HCT116 (cell line): ENCODE data around the gene LAPTM4A. TPM values are rescaled to one million over a fixed set of nuclear protein-coding genes. Genes with fewer than 3 reads are reported as not detected.

ENCODE experiments used
- ATAC-seq: fragments of 200-7000 bp; cut with Tn5 transposase; 2 replicates; pipeline ENCODE4 v1.9.1; 2020; ENCODE audit warnings: mild to moderate bottlenecking, moderate library complexity
- BruUV-seq: library from RNA; stranded (reverse); fragments of 400-500 nt; replicated peaks from 2 replicates; lab custom pipeline; 2021; lab: Mats Ljungman, UMichigan
- CTCF ChIA-PET: fragments of 300-600 bp; sonication (Branson Sonifier 250); formaldehyde crosslinking; loops from one replicate; lab custom pipeline; 2021; ENCODE audit warnings: antibody characterized with exemption; lab: Charles Lee
- POLR2A ChIA-PET: fragments of 300-600, 350-600 bp; sonication (Branson Sonifier 250); formaldehyde crosslinking; loops from one replicate; lab custom pipeline; 2021; ENCODE audit warnings: antibody characterized with exemption; lab: Charles Lee
- RAD21 ChIA-PET, 2 experiments: fragments of 300-600 bp; sonication (Branson Sonifier 250); formaldehyde crosslinking; loops; one replicate each; lab custom pipeline; 2023; ENCODE audit warnings: low total read pairs in 2 of 2; ENCODE audit not compliant: uncharacterized antibody in 2 of 2, unreplicated experiment in 2 of 2, low non-redundant PET in 1 of 2; lab: Charles Lee
- DNase-seq: peaks from one replicate; pipeline ENCODE4 v3.0.0-alpha.2; 2010; ENCODE audit warnings: low read depth, low spot score
- H2AFZ ChIP-seq: fragments of 200-600 bp; shearing (Covaris generic), sonication (generic); 2 replicates; pipeline ENCODE4 v1.6.1; 2017; ENCODE audit warnings: low read depth, mixed run types, mixed read lengths, antibody characterized with exemption, low read length; ENCODE audit not compliant: poor library complexity, severe bottlenecking
- H3K27ac ChIP-seq: 2 replicates; pipeline ENCODE4 v1.5.1; 2012; ENCODE audit warnings: low read depth, low read length
- H3K27me3 ChIP-seq: fragments of 200-600 bp; sonication (generic); 2 replicates; pipeline ENCODE4 v1.6.1; 2016; ENCODE audit warnings: mixed run types, low read length, mixed read lengths; ENCODE audit not compliant: insufficient read depth
- H3K36me3 ChIP-seq, 2 experiments: fragments of 200-500 bp in 1 of 2; fragments of 200-600 bp in 1 of 2; sonication (Bioruptor generic) in 1 of 2; sonication (generic) in 1 of 2; 2 replicates each; pipeline versions ENCODE4 v1.5.1 to v1.6.1; 2014 to 2016; ENCODE audit warnings: low read length in 2 of 2, inconsistent platforms in 1 of 2, mixed read lengths in 1 of 2, mixed run types in 1 of 2; ENCODE audit not compliant: insufficient read depth in 2 of 2, control insufficient read depth in 1 of 2
- H3K4me1 ChIP-seq, 2 experiments: fragments of 200-600 bp in 1 of 2; sonication (generic) in 1 of 2; 2 replicates each; pipeline versions ENCODE4 v1.5.1 to v1.6.1; 2012 to 2017; ENCODE audit warnings: low read length in 2 of 2, inconsistent platforms in 1 of 2, mild to moderate bottlenecking in 1 of 2, mixed read lengths in 1 of 2, mixed run types in 1 of 2, moderate library complexity in 1 of 2; ENCODE audit not compliant: insufficient read depth in 2 of 2, control insufficient read depth in 1 of 2
- H3K4me2 ChIP-seq: fragments of 200-600 bp; sonication (generic); 2 replicates; pipeline ENCODE4 v1.6.1; 2017; ENCODE audit warnings: mixed run types, low read length, mixed read lengths
- H3K4me3 ChIP-seq, 2 experiments: fragments of 200-600 bp in 1 of 2; sonication (generic) in 1 of 2; replicated peaks in 1 of 2; 2 replicates each; pipeline ENCODE4 v1.5.1; 2011 to 2016; ENCODE audit warnings: low read length in 2 of 2, control low read depth in 1 of 2, low read depth in 1 of 2, mild to moderate bottlenecking in 1 of 2, mixed read lengths in 1 of 2, mixed run types in 1 of 2
- H3K79me2 ChIP-seq: fragments of 200-600 bp; sonication (generic); 2 replicates; pipeline ENCODE4 v1.6.1; 2017; ENCODE audit warnings: mild to moderate bottlenecking, mixed run types, low read length, moderate library complexity, mixed read lengths; ENCODE audit not compliant: insufficient read depth
- H3K9ac ChIP-seq: fragments of 200-600 bp; sonication (generic); 2 replicates; pipeline ENCODE4 v1.6.1; 2016; ENCODE audit warnings: low read length, mixed read lengths
- H3K9me2 ChIP-seq: fragments of 200-600 bp; sonication (generic), shearing (Covaris generic); 2 replicates; pipeline ENCODE4 v1.6.1; 2017; ENCODE audit warnings: mixed run types, mild to moderate bottlenecking, moderate library complexity; ENCODE audit not compliant: insufficient read depth
- H3K9me3 ChIP-seq, 2 experiments: fragments of 200-500 bp in 1 of 2; fragments of 200-600 bp in 1 of 2; sonication (Bioruptor generic) in 1 of 2; sonication (generic) in 1 of 2; 2 replicates each; pipeline ENCODE4 v1.6.1; 2014 to 2017; ENCODE audit warnings: low read length in 2 of 2, mixed read lengths in 2 of 2, inconsistent platforms in 1 of 2, low read depth in 1 of 2, mild to moderate bottlenecking in 1 of 2, mixed run types in 1 of 2, moderate library complexity in 1 of 2; ENCODE audit not compliant: control insufficient read depth in 1 of 2, insufficient read depth in 1 of 2
- H4K20me1 ChIP-seq: fragments of 200-600 bp; sonication (generic), shearing (Covaris generic); 2 replicates; pipeline ENCODE4 v1.6.1; 2017; ENCODE audit warnings: mixed run types, mild to moderate bottlenecking, moderate library complexity; ENCODE audit not compliant: insufficient read depth
- CBX3 ChIP-seq: IDR thresholded peaks from 2 replicates; pipeline ENCODE4 v1.6.1; 2012; ENCODE audit warnings: low read depth
- EGR1 ChIP-seq: IDR thresholded peaks from 2 replicates; pipeline ENCODE4 v1.6.1; 2012; ENCODE audit warnings: low read depth
- EZH2 ChIP-seq: fragments of 200-600 bp; sonication (generic); IDR thresholded peaks from 2 replicates; pipeline ENCODE4 v1.6.1; 2017; ENCODE audit warnings: antibody characterized with exemption, mixed run types
- EZH2phosphoT487 ChIP-seq: fragments of 200-600 bp; IDR thresholded peaks from 2 replicates; pipeline ENCODE4 v1.6.1; 2018; ENCODE audit warnings: antibody characterized with exemption, borderline replicate concordance
- JUND ChIP-seq: IDR thresholded peaks from 2 replicates; pipeline ENCODE4 v1.6.1; 2012
- POLR2A ChIP-seq: IDR thresholded peaks from 2 replicates; pipeline ENCODE4 v1.7.0; 2011; ENCODE audit warnings: borderline replicate concordance; ENCODE audit not compliant: insufficient read depth, insufficient read length; ENCODE audit errors: extremely low read depth
- POLR2AphosphoS5 ChIP-seq: IDR thresholded peaks from 2 replicates; pipeline ENCODE4 v1.6.1; 2011; ENCODE audit warnings: mild to moderate bottlenecking, low read depth, low read length, moderate library complexity
- RAD21 ChIP-seq: IDR thresholded peaks from 2 replicates; pipeline ENCODE4 v1.6.1; 2012; ENCODE audit warnings: low read depth, mild to moderate bottlenecking
- SP1 ChIP-seq: IDR thresholded peaks from 2 replicates; pipeline ENCODE4 v1.6.1; 2012; ENCODE audit warnings: low read depth
- TCF7L2 ChIP-seq: IDR thresholded peaks from 2 replicates; pipeline ENCODE4 v1.7.0; 2011; ENCODE audit warnings: borderline replicate concordance, inconsistent platforms; ENCODE audit not compliant: insufficient read depth, insufficient read length; ENCODE audit errors: extremely low read depth
- YY1 ChIP-seq: IDR thresholded peaks from 2 replicates; pipeline ENCODE4 v1.6.1; 2011; ENCODE audit warnings: low read length, low read depth, moderate library complexity, mild to moderate bottlenecking; ENCODE audit not compliant: insufficient replicate concordance; ENCODE audit errors: extremely low read depth
- ZFX ChIP-seq: fragments of 450-650 bp; IDR thresholded peaks from 2 replicates; pipeline ENCODE4 v1.6.1; 2017
- ZNF274 ChIP-seq: fragments of 200-500 bp; sonication (Bioruptor generic); IDR thresholded peaks from 2 replicates; pipeline ENCODE4 v1.6.1; 2014; ENCODE audit warnings: mild to moderate bottlenecking, low read depth, low read length, inconsistent platforms
- intact Hi-C: fragments of 100-400 bp; cut with micrococcal nuclease; formaldehyde crosslinking; loops from 2 replicates; pipeline ENCODE4 v1.10.0; 2022
- total RNA-seq: library from RNA; stranded (reverse); gene quantifications from one replicate; pipeline ENCODE4 v1.2.1, GENCODE V29; 2021; ENCODE audit not compliant: unreplicated experiment
- TF ChIP-seq, protein P1 (sequence below): IDR thresholded peaks from 2 replicates; pipeline ENCODE4 v1.6.1; 2012
- TF ChIP-seq, protein P2 (sequence below): IDR thresholded peaks from 2 replicates; pipeline ENCODE4 v1.6.1; 2012; ENCODE audit warnings: low read depth
- TF ChIP-seq, protein P3 (sequence below), 3 experiments: fragments of 200-600 bp in 1 of 3; sonication (generic) in 1 of 3; IDR thresholded peaks in 2 of 3; conservative IDR thresholded peaks in 1 of 3; 2 replicates each; pipeline ENCODE4 v1.5.1; 2012 to 2017; ENCODE audit warnings: low read depth in 2 of 3, low read length in 2 of 3, antibody characterized with exemption in 1 of 3, borderline replicate concordance in 1 of 3, control low read depth in 1 of 3, mild to moderate bottlenecking in 1 of 3, mixed read lengths in 1 of 3, mixed run types in 1 of 3, moderate library complexity in 1 of 3; ENCODE audit not compliant: insufficient read depth in 1 of 3

Gene LAPTM4A
- total RNA-seq, 1 experiment from 2014 or later = 84.5 TPM

DNA sequence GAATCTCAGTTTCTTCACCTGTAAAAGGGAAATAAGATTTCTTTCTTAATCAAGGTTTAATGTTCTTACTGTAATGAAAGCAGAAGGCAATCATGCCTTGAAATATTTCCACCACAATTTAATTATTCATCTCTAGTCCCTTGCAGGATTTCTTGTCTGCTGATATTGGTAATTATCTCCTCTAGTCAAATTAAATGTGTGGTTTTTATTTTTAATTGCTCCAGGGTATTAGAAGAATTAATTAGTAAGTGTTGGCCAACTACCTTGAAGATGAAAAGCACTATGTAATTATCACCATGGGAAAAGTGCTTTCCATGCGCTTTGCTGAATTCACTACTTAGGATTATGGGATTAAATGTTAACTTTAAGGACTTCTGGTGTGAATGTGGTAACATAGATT is 8.7 kb upstream of the LAPTM4A start:
- Histone ChIP-seq H4K20me1 (no peaks in the 10 kb centered on the region), H3K4me2 (no peak overlapping the region), H3K27ac (no peak overlapping the region), H3K27me3 (no peaks in the 10 kb centered on the region), H3K36me3 (no peaks in the 10 kb centered on the region), H3K79me2 (no peaks in the 10 kb centered on the region), H3K9ac (no peak overlapping the region), H3K9me2 (no peaks in the 10 kb centered on the region), H2AFZ (no peak overlapping the region), H3K9me3 (no peaks in the 10 kb centered on the region), H3K4me1 (no peaks in the 10 kb centered on the region), H3K4me3 (no peak overlapping the region)
- no peak for ATAC-seq
- TF ChIP-seq ZFX (no peak), POLR2AphosphoS5 (no peak), TCF7L2 (no peak), YY1 (no peak), JUND (no peak), ZNF274 (no peak), CBX3 (no peak), RAD21 (no peak), SP1 (no peak), POLR2A (no peak), EZH2phosphoT487 (no peak), EGR1 (no peak), EZH2 (no peak)
- TF ChIP-seq, protein P1, sequence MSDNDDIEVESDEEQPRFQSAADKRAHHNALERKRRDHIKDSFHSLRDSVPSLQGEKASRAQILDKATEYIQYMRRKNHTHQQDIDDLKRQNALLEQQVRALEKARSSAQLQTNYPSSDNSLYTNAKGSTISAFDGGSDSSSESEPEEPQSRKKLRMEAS = no peak
- TF ChIP-seq, protein P2, sequence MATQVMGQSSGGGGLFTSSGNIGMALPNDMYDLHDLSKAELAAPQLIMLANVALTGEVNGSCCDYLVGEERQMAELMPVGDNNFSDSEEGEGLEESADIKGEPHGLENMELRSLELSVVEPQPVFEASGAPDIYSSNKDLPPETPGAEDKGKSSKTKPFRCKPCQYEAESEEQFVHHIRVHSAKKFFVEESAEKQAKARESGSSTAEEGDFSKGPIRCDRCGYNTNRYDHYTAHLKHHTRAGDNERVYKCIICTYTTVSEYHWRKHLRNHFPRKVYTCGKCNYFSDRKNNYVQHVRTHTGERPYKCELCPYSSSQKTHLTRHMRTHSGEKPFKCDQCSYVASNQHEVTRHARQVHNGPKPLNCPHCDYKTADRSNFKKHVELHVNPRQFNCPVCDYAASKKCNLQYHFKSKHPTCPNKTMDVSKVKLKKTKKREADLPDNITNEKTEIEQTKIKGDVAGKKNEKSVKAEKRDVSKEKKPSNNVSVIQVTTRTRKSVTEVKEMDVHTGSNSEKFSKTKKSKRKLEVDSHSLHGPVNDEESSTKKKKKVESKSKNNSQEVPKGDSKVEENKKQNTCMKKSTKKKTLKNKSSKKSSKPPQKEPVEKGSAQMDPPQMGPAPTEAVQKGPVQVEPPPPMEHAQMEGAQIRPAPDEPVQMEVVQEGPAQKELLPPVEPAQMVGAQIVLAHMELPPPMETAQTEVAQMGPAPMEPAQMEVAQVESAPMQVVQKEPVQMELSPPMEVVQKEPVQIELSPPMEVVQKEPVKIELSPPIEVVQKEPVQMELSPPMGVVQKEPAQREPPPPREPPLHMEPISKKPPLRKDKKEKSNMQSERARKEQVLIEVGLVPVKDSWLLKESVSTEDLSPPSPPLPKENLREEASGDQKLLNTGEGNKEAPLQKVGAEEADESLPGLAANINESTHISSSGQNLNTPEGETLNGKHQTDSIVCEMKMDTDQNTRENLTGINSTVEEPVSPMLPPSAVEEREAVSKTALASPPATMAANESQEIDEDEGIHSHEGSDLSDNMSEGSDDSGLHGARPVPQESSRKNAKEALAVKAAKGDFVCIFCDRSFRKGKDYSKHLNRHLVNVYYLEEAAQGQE = no peak
- TF ChIP-seq, protein P3, sequence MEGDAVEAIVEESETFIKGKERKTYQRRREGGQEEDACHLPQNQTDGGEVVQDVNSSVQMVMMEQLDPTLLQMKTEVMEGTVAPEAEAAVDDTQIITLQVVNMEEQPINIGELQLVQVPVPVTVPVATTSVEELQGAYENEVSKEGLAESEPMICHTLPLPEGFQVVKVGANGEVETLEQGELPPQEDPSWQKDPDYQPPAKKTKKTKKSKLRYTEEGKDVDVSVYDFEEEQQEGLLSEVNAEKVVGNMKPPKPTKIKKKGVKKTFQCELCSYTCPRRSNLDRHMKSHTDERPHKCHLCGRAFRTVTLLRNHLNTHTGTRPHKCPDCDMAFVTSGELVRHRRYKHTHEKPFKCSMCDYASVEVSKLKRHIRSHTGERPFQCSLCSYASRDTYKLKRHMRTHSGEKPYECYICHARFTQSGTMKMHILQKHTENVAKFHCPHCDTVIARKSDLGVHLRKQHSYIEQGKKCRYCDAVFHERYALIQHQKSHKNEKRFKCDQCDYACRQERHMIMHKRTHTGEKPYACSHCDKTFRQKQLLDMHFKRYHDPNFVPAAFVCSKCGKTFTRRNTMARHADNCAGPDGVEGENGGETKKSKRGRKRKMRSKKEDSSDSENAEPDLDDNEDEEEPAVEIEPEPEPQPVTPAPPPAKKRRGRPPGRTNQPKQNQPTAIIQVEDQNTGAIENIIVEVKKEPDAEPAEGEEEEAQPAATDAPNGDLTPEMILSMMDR (IDR thresholded peaks at IDR 0.05 in 2 of 3, conservative IDR thresholded peaks at IDR 0.05 in 1 of 3; ENCODE audit: borderline replicate concordance in 1 of 3, insufficient read depth in 1 of 3, low read depth in 2 of 3, low read length in 2 of 3) = no peak
- intact Hi-C loops = no loop called here
- no peak for DNase-seq
- CTCF ChIA-PET = no interaction called here
- no TSS peak for BruUV-seq
- RAD21 ChIA-PET = no interaction called here
- POLR2A ChIA-PET = no interaction called here
